ENCODE data around the gene DHRS1.
"Not testable (repeated sequence)": the region's sequence is repeated elsewhere in the genome, so short reads cannot be mapped to it uniquely, and the experiment has no call there.

The DHRS1 gene

DNA sequence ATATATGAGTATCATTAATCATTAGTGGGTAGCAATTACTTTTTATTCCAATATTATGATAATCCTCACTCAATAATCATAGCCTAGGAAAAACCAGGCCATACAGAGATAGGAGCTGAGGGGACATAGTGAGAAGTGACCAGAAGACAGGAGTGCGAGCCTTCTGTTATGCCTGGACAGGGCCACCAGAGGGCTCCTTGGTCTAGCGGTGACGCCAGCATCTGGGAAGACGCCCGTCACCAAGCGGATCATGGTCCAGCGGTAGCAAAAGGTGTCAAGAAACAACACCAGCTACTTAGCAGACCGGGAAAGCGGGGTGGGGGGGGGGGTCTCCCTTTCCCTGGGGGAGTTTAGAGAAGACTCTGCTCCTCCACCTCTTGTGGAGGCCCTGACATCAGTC lies 28.3 kb upstream of the DHRS1 start:
- DNase-seq (ENCODE audit: low spot score): not testable (repeated sequence)

DNA sequence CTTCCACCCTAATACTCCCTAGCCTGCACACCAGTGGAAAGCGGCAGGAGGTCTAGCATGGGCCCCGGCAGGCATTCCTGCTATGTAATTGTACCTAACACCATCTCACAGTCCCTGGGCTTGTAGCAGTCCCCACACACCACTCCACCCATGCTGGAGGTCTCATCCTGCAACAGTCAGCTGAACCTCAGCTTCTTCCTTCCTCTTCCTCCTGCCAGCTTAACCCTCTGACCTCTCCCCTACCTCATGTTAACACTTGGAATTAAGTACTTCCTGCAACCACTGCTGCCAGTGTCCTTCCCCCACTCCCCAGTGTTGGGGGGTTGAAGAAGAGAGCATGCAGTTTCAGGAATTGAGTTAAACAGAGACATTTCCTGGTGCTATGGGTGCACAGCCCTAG lies 27.7 kb upstream of the DHRS1 start:
- DNase-seq (ENCODE audit: low spot score): no peak

- no peak for DNase-seq (ENCODE audit: low spot score)
Observed at GRCh38 chr14:24325963-24326362, 26.4 kb upstream of the DHRS1 start.

DNA sequence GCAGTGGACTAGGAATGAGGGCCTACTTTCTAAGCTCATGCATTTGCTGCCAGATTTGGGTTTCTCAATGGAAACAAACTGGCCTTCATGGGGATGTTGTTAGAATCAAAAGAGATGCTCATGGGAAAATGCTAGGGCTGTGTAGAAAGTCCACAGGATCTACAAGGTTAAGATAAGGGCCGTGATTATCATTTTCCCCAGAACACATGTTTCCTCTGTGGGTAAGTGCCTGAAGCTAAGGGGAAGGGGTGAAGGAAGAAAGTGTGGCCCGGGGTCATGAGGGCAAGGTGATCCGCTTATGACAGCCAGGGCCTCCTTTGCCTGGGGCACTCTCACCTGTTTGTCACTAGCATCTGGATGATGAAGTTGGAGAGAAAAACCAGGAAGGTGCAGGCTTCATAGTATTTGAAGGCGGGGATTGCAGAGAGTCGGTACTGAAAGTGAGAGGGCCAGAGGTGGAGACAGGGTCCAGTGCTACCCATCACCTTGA lies 25.5 kb upstream of the DHRS1 start:
- DNase-seq (ENCODE audit: low spot score): no peak

DNA sequence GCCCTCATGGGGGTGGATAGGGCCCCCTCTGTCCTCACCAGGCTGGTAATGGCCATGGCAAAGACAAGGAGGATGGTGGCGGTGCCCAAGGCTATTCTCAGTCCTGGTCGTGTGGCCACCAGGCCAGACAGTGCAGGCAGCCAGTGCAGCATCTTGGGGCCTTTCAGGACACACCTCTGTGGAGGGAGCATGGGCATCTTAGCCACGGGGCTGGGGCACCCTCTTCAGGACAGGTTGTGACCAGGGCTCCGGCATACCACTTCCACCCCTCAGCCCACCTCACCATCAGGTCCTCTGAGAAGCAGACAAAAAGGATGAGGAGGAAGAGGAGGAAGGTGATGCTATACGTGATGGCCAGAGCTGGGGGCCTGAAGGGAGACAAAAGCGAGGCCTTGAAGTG lies 24.4 kb upstream of the DHRS1 start:
- no peak for DNase-seq (ENCODE audit: low spot score)

DNA sequence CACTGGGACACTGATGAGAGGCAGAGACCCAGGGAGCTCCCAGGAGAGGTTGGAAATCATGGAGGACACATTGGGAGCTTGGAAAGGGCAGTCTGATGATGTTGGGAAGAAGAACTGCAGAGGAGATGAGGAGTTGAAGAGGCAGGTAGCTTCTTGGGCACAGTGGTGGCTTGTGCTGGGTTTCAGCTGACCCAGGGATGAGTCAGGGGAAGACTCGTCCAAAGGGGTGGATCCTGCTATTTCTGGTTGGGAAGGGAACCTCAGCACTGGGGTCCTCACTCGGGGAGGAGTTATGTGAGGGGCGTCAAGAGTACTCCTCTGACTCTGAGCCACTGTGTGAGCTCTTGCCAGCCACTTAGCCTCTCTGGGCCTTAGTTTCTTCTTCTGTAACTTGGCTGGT lies 23.8 kb upstream of the DHRS1 start:
- no peak for DNase-seq (ENCODE audit: low spot score)

- no peak for DNase-seq (ENCODE audit: low spot score)
Observed at GRCh38 chr14:24322672-24323071, 23.1 kb upstream of the DHRS1 start.

DNA sequence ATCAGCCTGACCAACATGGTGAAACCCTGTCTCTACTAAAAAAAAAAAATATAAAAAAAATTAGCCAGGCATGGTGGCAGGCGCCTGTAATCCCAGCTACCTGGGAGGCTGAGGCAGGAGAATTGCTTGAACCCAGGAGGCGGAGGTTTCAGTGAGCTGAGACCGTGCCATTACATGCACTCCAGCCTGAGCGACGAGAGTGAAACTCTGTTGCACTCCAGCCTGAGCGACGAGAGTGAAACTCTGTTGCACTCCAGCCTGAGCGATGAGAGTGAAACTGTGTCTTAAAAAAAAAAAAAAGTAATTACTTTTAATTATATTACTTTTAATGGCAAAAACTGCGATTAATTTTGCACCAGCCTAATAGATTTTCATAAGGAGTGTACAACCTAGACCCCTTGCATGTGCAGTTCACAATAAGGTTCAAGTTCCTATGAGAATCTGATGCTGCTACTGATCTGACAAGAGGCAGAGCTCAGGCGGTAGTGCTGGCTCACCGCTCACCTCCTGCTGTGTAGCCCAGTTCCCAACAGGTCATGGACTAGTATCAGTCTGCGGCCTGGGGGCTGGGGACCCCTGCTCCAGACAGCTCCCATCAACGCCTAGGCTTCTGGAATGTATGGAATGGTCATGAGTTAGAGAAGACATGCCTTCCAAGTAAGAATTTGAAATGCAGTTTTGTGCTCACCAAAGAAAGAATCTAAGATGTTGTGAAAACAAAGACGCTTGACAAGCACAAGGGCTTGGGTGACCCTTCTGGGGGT lies 21.8 kb upstream of the DHRS1 start:
- no peak for DNase-seq (ENCODE audit: low spot score)

DNA sequence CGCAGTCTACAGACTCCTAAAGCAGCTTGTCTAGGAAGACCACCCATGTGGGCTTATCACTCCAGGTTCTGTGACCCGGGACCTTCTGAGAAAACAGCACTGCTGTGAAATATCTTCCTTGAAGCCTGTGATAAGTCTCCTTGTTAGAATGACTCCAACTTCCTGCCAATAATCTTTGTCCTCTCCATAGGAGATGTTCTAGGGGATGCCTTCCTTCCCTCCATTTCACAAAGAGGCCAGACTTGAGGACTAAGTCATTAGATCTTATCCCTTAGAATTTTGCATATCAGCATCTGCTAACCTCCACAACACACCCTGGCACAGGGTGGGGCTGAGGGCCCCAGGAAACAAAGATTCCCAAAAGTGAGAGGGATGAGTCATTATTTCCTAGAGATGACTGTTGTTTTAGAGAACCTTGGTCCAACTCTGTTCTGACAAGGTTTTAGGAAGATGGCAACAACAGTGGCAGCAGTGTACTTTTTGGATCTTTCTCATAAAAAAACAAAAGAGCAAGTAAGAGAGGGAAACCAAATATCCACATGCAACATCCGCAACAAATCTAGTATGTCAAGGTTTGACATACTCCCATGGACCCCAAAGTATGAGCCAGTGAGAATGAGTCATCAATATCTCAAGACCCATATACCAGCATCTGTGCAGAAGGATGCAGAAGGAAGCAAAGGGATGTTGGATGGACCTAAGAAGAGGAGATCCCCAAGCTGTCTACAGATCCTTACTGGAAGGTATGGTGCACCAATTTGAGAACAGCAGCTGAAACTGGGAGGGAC lies 17.8 kb upstream of the DHRS1 start:
- DNase-seq (ENCODE audit: low spot score): no peak

DNA sequence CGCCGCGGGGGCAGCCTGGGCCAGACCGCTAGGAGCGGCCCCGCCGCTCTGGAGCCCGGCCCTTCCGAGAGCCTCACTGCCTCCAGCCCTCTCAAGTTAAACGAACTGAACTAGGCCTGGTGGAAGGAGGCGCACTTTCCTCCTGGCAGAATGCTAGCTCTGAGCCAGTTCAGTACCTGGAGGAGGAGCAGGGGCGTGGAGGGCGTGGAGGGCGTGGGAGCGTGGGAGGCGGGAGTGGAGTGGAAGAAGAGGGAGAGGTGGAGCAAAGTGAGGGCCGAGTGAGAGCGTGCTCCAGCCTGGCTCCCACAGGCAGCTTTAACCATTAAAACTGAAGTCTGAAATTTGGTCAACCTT lies 17.0 kb upstream of the DHRS1 start:
- no peak for DNase-seq (ENCODE audit: low spot score)

- no peak for DNase-seq (ENCODE audit: low spot score)
Observed at GRCh38 chr14:24315807-24316596, 16.4 kb upstream of the DHRS1 start.

- no peak for DNase-seq (ENCODE audit: low spot score)
Observed at GRCh38 chr14:24315243-24315806, 15.7 kb upstream of the DHRS1 start.

- no peak for DNase-seq (ENCODE audit: low spot score)
Observed at GRCh38 chr14:24314377-24315193, 15.0 kb upstream of the DHRS1 start.

- no peak for DNase-seq (ENCODE audit: low spot score)
Observed at GRCh38 chr14:24313913-24314312, 14.3 kb upstream of the DHRS1 start.

GRCh38 chr14:24312736-24313507 lies 13.3 kb upstream of the DHRS1 start:
- peak; percentile 56 for DNase-seq (ENCODE audit: low spot score)

DNA sequence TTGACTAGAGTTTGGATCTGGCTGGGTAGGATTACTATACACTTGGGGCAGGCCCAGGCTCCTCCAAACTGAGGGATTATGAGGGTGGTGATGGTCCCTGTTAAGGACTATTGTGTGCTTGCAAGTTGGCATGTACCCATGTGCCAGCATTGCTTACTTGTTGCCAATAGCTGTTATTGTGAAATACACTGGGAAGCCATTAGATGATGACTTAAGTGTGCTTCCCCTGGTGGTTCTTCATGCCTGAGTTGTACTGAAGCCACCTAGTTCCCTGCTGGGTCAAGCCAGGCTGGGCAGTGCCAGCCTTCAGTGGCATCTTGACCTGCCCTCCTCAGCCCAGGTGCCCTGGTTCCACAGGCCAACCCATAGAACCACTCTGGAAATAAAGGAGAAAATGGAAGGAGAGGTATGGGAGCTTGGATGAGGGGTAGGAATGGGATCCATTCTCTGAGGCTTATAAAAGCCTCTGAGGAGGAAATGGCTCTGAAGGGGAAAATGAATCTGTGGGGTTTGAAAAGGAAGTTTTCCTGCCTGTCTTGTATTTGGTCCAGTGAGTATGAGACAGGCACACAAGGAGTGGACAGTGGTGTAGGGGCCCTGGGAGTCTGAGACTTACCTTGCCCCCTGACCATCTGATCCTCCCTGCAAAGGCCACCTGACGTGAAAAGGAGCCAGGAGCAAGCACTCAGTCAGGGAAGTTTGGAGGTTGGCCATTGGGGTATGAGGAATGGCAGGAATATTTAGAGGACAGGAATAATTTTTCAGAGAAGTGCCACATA lies 12.4 kb upstream of the DHRS1 start:
- no peak for DNase-seq (ENCODE audit: low spot score)

- DNase-seq (ENCODE audit: low spot score): peak; percentile 62
Observed at GRCh38 chr14:24310646-24311604, 11.3 kb upstream of the DHRS1 start, which contains the start of gene LTB4R. TSS of gene LTB4R (plus strand) at chr14:24311502. CDS start at chr14:24315652, 4,150 bp downstream.

GRCh38 chr14:24310265-24310645 lies 10.7 kb upstream of the DHRS1 start:
- DNase-seq (ENCODE audit: low spot score): no peak

Data from CD4-positive, alpha-beta T cell treated with Interleukin-6 at 100 ng/mL for 8 hours (primary cell).